HepG2 (cell line): ENCODE data around the gene DUS3L. TPM values are rescaled to one million over a fixed set of nuclear protein-coding genes. Genes with fewer than 3 reads are reported as not detected.

Experiments used
- CENPT ChIP-seq: sonication (generic); formaldehyde crosslinking; IDR thresholded peaks from 2 replicates; pipeline ENCODE4 v1.8.0; 2022; ENCODE audit warnings: low read depth, mild to moderate bottlenecking, moderate library complexity, missing genetic modification reagents
- GLI4 ChIP-seq: sonication (generic); formaldehyde crosslinking; IDR thresholded peaks from 2 replicates; pipeline ENCODE4 v1.5.1; 2020; ENCODE audit warnings: missing genetic modification reagents, mild to moderate bottlenecking, moderate library complexity, borderline replicate concordance
- HMGXB3 ChIP-seq: sonication (generic); formaldehyde crosslinking; IDR thresholded peaks from 2 replicates; pipeline ENCODE4 v1.4.0; 2020; ENCODE audit warnings: missing genetic modification reagents, borderline replicate concordance
- JDP2 ChIP-seq: sonication (generic); formaldehyde crosslinking; IDR thresholded peaks from 2 replicates; pipeline ENCODE4 v1.8.1; 2022; ENCODE audit warnings: missing genetic modification reagents, borderline replicate concordance
- MAFF ChIP-seq: IDR thresholded peaks from 2 replicates; pipeline ENCODE4 v1.6.1; 2011; ENCODE audit warnings: low read depth, low read length, improper control_type of control experiment
- MED8 ChIP-seq: sonication (generic); formaldehyde crosslinking; IDR thresholded peaks from 2 replicates; pipeline ENCODE4 v1.8.1; 2023; ENCODE audit warnings: mild to moderate bottlenecking, missing genetic modification reagents; ENCODE audit not compliant: insufficient replicate concordance
- NFKBIZ ChIP-seq: IDR thresholded peaks from 2 replicates; pipeline ENCODE4 v1.6.1; 2018; ENCODE audit warnings: missing genetic modification reagents, missing compliant biosample characterization
- PHB2 ChIP-seq: fragments of 450-650 bp; IDR thresholded peaks from 2 replicates; pipeline ENCODE4 v1.6.1; 2018; ENCODE audit not compliant: partially characterized antibody
- PRDM4 ChIP-seq: sonication (generic); formaldehyde crosslinking; IDR thresholded peaks from 2 replicates; pipeline ENCODE4 v1.9.0; 2021; ENCODE audit warnings: missing genetic modification reagents, borderline replicate concordance
- PREB ChIP-seq: sonication (generic); formaldehyde crosslinking; IDR thresholded peaks from 2 replicates; pipeline ENCODE4 v1.4.0; 2020; ENCODE audit warnings: missing genetic modification reagents
- TAF1 ChIP-seq: sonication (generic); formaldehyde crosslinking; IDR thresholded peaks from 2 replicates; pipeline ENCODE4 v1.4.0; 2020; ENCODE audit warnings: missing genetic modification reagents
- TBX2 ChIP-seq: sonication (generic); formaldehyde crosslinking; IDR thresholded peaks from 2 replicates; pipeline ENCODE4 v1.5.0; 2020; ENCODE audit warnings: missing genetic modification reagents, mild to moderate bottlenecking, borderline replicate concordance
- TGIF2 ChIP-seq: IDR thresholded peaks from 2 replicates; pipeline ENCODE4 v1.6.1; 2016; ENCODE audit warnings: control low read depth, missing compliant biosample characterization
- ZBTB38 ChIP-seq: sonication (generic); formaldehyde crosslinking; IDR thresholded peaks from 2 replicates; pipeline ENCODE4 v1.5.1; 2020; ENCODE audit warnings: mild to moderate bottlenecking, missing genetic modification reagents
- ZFY ChIP-seq: sonication (generic); formaldehyde crosslinking; IDR thresholded peaks from 2 replicates; pipeline ENCODE4 v1.4.0; 2020; ENCODE audit warnings: missing genetic modification reagents
- ZNF329 ChIP-seq: sonication (generic); formaldehyde crosslinking; IDR thresholded peaks from 2 replicates; pipeline ENCODE4 v1.9.0; 2021; ENCODE audit warnings: low read depth, mild to moderate bottlenecking, missing genetic modification reagents
- ZNF503 ChIP-seq: sonication (generic); formaldehyde crosslinking; IDR thresholded peaks from 2 replicates; pipeline ENCODE4 v1.4.0; 2020; ENCODE audit warnings: missing genetic modification reagents
- ZNF543 ChIP-seq: sonication (generic); formaldehyde crosslinking; IDR thresholded peaks from 2 replicates; pipeline ENCODE4 v1.4.0; 2020; ENCODE audit warnings: mild to moderate bottlenecking, missing genetic modification reagents
- ZNF678 ChIP-seq: sonication (generic); formaldehyde crosslinking; IDR thresholded peaks from 2 replicates; pipeline ENCODE4 v1.4.0; 2020; ENCODE audit warnings: mild to moderate bottlenecking, missing genetic modification reagents
- ZNF841 ChIP-seq: sonication (generic); formaldehyde crosslinking; IDR thresholded peaks from 2 replicates; pipeline ENCODE4 v1.8.1; 2023; ENCODE audit warnings: missing genetic modification reagents, borderline replicate concordance
- polyA plus RNA-seq, 8 experiments: library from polyadenylated mRNA; depleted of rRNA in 3 of 8; stranded (reverse) in 7 of 8; unstranded in 1 of 8; fragments of >200 nt; fragmentation: Illumina TruSeq in 4 of 8; extraction: Trizol in 4 of 8; gene quantifications; 2 replicates each; pipeline versions ENCODE4 v1.2.1 to v1.2.3, GENCODE V29; 2011 to 2016; ENCODE audit warnings: low read depth in 4 of 8, missing spikeins in 1 of 8, mixed read lengths in 1 of 8; ENCODE audit not compliant: insufficient read depth in 1 of 8
- total RNA-seq, 5 experiments: library from RNA; depleted of rRNA; stranded (reverse); fragments of >200 nt; fragmentation: Illumina TruSeq; extraction: Trizol; gene quantifications; 2 replicates each; pipeline ENCODE4 v1.2.3, GENCODE V29; 2016; ENCODE audit warnings: low read depth in 1 of 5

The DUS3L gene
- total and polyA plus RNA-seq, 2 of the 13 experiments (the other 11 are each of a cell fraction or from before 2014, with no cell fraction given): 13.3 to 25.1 TPM

GRCh38 chr19:5803752-5804515, 13.0 kb upstream of the DUS3L start (continued):
- TF ChIP-seq HMGXB3 (CRISPR knock-in tag): no peak
- no peak for TF ChIP-seq MED8
- peak; percentile 86 for TF ChIP-seq ZBTB38 (CRISPR knock-in tag)
- TF ChIP-seq ZNF543 (CRISPR knock-in tag): peak; percentile 51; the same call in 1 of the 2 replicates
- TF ChIP-seq PREB (CRISPR knock-in tag): no peak
- TF ChIP-seq PHB2: no peak
- no peak for TF ChIP-seq NFKBIZ (CRISPR knock-in tag)
- 0 out of 2 replicates have a peak, but pooled peaks have one; percentile 91 for TF ChIP-seq GLI4
- no peak for TF ChIP-seq MAFF
- TF ChIP-seq TAF1 (CRISPR knock-in tag): no peak; the same call in 1 of the 2 replicates
- TF ChIP-seq PRDM4 (CRISPR knock-in tag): no peak
- no peak for TF ChIP-seq ZNF678 (CRISPR knock-in tag)
- no peak for TF ChIP-seq JDP2 (CRISPR knock-in tag)
- TF ChIP-seq TGIF2 (CRISPR knock-in tag): no peak
- TF ChIP-seq ZNF329 (CRISPR knock-in tag): 0 out of 2 replicates have a peak, but pooled peaks have one; percentile 45
- no peak for TF ChIP-seq ZNF841
- TF ChIP-seq CENPT: no peak
- TF ChIP-seq ZFY (CRISPR knock-in tag): peak; percentile 45; the same call in 1 of the 2 replicates
- TF ChIP-seq TBX2 (CRISPR knock-in tag): peak; percentile 81
- no peak for TF ChIP-seq ZNF503
